HG03575 (cell line): ENCODE data around the gene RAB12.
"Not testable (repeated sequence)": the region's sequence is repeated elsewhere in the genome, so short reads cannot be mapped to it uniquely, and the experiment has no call there.

Experiments
- ATAC-seq: cut with Tn5 transposase; IDR thresholded peaks from one replicate; pipeline ENCODE4 v1.9.1; 2021; ENCODE audit not compliant: unreplicated experiment, insufficient number of reproducible peaks, low FRiP score; ENCODE audit errors: extremely low read depth

Gene RAB12

DNA sequence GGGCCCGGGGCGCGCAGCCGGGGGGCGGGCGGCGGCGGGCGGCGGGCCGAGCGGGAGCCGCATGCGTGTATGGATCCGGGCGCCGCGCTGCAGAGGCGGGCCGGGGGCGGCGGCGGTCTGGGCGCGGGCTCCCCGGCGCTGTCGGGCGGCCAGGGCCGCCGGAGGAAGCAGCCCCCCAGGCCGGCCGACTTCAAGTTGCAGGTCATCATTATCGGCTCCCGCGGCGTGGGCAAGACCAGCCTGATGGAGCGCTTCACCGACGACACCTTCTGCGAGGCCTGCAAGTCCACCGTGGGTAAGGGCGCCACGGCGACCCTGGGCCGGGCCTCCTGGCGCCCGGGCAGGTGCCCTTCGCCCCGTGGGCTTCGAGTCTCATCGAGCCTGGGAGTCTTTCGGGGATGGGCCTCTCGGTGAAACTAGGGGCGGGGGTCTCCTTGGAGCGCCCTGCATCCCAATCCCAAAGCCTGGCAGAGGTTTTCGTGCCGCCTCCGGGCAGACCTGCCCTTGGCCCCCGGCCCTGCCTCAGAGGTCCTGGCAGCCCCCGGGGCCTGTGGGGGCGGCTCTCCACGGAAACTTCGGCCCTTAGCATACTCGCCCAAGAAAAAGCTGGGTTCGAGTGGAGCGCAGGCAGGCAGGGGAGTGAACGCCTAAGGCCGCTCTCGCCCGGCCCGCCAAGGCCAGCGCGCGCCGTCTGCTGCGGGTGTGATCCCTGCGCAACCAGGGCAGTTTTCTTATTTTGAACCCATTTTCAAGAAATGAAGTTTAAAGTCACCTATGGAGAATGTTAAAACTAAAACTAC lies 622 bp downstream of the RAB12 start:
- ATAC-seq, result no peak

DNA sequence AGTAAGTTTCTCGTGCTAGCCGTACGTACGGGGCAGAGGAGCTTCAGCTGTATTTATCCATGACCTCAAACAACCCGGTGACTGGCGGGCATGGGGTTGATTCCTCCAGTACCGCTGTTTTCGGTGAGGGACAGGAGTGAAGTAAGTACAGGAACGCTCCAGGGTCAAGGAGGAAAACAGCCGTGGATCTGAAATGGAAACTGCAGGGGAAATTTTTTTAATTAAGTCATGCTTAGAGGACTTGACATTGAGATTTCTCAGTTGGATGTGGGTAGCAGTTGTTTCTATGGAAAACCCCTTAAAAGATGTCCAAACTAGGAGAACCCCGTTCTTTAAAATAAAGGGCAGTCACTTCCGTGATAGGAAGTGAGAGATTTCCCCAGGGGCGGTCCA lies 1.2 kb downstream of the RAB12 start:
- no peak for ATAC-seq

DNA sequence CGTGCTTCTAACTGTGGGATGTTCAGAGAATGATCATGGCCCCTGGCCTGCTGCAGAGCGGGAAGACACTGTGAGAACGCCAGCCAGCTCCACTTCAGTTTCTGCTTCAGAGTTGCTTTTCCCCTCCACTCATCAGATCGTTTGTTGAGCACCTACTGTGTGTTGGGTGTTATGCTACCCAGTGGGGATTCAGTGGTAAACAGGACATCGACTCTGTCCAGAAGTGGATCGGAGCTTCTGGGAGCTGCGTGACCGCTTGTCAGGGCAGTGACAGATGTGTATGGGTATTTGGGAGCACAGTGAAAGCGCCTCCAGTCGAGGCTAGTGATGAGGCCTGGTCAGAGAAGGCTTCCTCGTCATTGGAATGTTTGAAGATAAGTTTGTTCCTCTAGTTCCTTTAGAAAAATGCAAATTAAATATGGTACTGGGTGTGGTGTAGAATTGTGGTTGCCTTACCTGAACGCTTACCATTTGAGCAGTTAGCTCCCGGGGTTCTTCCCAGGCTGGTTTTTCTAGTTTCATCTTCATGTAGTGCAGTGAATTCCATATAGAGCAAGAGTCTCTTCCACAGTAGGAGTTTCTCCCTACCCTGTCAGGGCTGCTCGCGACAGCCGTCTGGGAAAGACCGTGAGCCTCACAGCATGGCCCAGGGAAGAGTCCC lies 2.8 kb downstream of the RAB12 start:
- ATAC-seq, result no peak

DNA sequence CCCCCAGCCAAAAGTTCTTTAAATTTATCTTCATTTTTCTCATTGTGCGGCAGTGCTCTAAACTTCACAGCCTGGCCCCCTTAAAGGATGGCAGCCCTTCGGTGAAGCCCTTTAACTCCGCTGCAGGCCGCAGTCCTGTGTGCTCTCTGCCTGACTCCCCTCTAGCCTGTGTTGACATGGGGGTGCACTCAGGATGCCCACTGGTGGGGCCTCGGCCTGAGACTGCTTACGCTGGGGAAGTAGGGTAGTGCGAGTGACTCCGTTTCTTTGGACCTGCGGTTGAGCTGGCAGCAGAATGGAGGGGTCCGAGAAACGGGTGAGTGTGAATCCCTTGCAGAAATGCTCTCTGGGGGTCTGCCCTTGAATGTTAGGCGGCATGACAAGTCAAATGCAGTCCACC lies 5.6 kb downstream of the RAB12 start:
- ATAC-seq, result no peak

DNA sequence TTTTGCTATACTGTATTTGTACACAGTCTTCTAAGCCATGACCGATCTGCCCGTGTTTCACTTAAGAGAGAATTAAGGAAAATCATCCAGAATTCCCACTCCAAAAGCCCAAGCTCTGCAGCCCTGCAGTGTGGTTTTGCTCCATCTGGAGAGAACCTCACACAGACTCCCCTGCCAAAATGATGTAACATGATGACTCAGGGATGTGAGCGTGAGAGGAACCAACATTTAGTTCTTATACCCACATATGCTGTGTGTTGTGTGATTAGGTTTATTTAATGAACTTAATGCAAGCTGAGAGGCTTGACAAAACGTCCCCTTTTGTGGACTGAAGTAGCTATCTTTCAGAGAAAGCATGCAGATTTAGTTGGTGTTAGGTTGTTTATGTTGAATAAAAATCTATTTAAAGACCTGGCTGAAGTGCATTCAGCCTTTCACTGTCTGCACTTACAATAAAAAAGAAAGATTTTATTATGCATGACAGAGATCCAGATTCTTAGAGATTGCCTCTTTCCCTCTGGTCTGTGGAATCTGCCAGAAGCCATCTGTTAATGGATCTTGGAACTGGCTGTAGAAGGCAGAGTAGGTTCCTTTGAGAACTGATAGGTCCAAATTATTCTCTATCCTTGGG lies 6.3 kb downstream of the RAB12 start:
- ATAC-seq, result no peak

DNA sequence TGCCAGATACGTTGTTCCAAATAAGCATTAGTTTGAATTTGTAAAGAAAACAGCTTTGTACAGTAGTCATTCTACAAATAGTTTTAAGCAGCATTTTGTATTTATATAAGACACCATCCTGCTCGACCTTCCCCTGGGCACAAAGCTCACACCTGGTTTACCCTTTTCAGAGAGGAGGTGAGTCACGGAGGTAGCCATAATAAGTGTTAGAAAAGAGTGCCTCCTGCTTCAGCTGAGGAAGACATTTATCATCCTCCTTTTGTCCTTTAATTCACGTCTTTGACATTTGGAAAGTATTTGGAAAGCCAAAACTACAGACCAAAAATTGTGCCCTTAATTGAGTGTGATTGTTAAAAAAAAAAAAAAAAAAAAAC lies 6.8 kb downstream of the RAB12 start:
- no peak for ATAC-seq

DNA sequence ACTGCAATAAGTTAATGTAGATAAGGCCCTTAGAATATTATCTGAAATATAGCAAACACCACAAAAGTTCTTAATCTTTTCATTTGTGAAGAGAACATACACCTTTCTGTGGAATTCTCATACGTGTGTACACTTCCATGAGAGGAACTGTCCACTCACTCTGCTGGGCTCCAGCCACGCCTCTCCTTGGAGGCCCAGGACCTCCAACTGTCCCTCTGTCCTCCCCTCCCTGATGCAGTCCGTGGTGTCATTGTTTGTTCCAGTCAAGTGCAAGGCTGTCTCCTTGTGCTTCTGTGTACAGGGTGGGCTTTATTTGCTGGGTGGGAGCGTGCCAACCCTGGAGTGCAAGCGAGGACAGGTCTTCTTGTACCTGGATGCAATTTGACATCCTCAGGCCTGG lies 8.7 kb downstream of the RAB12 start:
- ATAC-seq, result no peak

DNA sequence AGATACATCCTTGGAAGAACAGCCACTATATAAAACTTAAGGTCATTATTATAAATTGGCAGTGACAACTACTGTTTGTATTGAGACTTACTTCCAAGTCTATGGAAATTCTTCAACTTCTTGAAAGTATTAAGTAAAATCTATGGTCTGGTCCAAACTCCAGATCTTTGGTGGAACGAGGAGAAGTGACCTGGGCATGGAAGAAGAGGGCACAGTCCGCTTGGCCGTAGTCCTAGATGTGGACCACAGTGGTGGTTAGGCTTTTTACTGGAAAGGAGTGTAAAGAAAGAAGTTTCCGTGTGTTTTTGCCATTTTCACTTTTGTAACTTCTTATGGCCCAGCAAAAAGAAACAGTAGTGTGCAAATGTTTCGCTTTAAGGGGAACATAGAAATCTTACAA lies 9.8 kb downstream of the RAB12 start:
- ATAC-seq, result no peak

DNA sequence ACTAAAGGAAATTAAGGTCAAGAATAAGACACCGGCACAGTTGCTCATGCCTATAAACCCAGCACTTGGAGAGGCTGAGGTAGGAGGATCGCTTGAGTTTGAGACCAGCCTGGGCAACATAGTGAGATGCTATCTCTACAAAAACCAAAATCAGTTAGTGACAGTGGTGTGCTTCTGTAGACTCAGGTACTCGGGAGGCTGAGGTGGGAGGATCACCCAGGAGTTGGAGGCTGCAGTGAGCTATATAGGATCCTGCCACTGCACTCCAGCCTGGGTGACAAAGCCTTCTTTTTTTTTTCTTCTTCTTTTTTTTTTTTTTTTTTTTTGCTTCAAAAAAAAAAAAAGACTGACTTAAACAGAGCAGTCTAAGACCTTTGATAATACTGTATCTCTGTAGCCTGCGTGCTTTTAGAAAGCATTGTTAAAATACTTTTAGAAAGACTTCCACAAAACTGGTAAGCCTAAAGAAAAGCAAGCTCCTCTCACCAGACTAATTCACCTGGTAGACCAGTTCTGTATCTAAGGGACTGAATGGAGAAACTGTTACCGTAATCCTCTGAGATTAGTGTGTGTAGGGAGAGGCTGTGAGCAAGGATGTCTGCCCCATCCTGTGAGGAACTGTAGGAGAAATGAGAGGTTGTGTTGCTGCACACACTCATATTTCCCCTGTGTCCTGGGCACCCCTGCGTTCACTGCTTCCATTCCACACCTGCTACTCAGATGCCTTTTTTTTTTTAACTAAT lies 10.8 kb downstream of the RAB12 start:
- no peak for ATAC-seq

DNA sequence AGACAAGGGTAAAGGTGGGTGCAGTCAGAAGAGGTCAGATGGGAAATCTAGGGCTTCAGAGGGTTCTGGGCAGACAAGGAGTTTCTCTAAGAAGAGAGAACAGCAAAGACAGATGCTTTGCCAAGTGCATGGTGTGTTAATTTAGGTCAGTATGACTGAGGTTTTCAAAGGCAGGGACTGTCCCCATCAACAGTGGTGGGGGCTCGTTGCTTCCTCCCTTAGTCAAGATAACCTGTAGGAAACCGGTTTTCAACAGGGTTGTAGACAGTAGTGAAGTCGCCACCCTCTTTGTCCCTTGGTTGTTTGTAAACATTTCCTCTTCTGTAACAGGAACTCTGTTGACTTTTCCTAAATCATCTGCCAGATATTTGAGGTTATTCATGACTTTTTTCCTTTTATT lies 11.6 kb downstream of the RAB12 start:
- no peak for ATAC-seq

DNA sequence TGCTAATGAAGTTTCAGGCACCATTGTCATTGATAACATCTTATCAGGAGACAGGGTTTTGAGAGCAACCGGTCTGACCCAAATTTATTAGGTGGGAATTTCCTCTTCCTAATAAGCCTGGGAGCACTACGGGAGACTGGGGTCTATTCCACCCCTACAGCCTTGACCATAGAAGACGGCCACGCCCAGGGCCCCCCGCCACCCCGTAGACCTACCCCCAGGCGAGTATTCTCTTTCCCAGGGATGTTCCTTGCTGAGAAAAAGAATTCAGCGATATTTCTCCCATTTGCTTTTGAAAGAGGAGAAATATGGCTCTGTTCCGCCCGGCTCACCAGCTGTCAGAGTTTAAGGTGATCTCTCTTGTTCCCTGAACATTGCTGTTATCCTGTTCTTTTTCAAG lies 13.4 kb downstream of the RAB12 start:
- ATAC-seq, result not testable (repeated sequence)

DNA sequence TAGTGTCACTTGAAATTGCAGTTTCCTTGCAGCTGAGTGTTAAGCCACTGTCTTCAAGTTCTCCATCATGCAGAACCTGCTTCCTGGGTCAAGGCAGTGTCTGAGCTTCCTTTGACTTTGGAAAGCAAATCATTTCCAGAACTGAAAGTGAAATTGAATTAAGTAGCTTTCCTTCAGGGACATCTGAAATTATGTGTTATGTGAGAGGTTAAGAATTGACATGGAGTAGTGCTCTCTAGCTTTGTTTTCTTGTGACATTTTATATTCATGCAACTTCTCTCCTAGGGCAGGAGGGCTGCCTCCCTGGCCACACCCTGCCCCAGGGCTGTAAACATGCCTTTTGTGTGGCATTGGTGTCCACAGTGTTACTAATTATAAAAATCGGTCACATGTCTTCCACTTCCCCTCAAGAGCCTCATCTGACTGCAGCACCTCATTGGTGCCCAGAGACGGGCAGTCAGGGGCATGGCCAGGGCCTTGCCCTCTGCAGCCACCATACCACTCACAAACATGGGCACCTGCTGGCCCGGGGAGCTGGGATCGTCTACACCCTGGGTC lies 14.4 kb downstream of the RAB12 start:
- peak; percentile 42 for ATAC-seq

DNA sequence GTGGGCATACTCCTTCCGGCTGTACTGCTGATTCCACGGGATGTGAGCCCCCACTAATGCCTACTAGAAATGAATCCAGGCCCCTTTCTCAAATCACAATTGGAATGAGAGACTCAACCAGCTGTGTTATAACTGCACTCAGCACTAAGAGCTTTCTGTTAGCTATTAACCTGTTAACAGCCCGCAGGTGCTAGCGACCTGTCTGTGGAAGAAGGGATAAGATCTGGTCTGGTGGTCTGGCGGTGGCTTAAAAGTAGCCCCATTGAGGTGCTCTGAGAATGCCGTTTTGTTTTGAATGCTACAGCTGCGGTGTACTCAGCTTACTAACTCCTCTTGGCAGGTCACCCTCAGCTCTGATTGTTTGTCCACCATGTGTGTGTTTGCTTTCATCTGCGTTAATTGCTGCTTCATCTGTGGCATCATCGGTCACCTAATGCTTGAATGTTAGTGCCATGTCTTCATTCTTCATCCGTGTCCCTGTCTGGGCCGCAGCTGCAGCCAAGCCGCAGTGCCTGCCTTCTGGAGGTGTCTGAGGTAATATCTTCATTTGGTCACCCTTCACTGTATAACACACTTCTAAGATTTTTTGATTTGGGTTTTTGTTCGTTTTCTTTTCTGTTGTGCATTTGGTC lies 16.3 kb downstream of the RAB12 start:
- ATAC-seq, result no peak

DNA sequence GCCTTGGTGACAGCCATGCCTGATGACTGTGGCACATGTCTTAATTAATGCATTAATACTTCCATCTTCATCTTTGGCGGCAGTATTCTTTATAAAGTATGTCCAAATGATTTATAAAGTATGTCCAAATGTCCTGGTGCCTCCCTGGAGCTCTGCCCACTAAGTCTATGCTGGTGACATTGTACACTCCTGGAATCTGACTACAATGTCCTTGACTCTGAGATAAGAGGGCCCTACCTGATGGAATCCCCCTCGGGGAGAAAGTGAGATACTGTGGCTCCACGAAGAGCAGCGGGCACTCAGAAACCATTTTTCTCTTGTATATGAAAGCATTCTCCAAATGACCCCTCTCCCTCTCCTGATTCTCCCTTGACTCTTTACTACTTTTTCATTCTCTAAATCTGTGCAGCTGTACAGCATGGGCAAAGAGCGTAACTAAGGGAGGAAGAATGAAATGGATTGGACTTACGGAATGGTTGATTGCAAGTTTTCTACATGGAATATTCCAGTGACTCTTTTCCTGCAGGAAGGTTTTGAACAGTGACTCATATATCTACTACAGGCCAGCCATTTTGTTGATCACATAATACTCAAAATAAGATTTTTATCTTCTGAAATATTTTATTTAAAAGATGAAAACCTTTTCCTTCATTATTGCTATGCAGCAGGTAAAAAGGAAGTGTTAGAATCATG lies 17.3 kb downstream of the RAB12 start:
- no peak for ATAC-seq

DNA sequence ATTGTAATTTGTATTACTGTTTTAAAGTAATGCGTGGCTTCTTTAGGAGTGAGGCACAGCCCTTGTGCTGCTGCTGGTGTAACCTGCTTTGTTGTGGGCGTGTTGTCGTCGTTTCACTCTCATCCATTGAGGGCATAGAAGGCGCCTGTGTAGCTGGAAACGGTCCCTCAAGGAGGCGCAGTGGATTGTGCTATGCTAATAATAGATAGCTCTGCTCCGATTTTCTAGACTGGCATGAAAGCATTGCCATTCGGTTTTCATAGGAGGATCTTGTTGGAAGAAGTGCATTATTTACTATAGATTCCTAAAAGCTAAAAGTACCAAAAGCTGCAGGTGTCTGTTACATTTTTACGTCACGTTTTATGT lies 17.9 kb downstream of the RAB12 start:
- ATAC-seq, result no peak

DNA sequence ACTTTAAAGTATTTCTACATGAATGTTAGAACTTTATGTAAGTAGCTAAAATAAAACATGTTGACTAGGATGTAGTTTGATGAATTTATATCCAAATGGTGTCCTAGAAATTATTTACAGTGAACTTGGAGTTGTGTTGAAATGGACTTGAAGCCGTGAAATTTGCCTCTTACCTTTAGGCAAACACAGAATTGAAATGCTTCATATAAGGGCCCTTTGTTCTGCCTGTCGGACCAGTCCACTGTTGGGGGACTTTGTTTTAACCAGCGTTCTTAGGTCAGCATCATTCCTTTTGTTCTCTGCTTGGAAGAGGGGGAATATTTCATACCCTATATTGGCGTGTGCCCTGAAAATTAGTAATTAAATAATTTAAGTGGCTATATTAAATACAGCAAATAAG lies 18.3 kb downstream of the RAB12 start:
- no peak for ATAC-seq

DNA sequence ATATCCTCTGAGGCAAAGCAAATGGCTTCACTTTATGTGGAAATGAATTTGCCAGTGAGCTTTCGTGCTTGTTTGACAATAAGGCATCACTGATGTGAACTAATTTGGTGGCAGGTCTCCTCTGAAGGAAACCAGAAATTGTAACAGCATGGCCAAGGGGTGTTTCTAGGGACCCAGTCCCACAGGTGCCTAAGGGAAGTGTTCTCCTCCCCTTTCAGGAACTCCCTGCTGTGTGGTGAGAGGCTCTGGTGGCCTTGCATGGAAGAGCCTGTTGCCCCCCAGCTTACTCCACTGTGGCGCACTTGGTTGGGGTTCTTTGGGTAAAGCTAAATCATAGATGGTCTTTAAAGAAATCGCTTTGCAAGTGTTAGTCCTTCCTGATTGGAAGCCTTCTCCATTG lies 20.4 kb downstream of the RAB12 start:
- no peak for ATAC-seq

DNA sequence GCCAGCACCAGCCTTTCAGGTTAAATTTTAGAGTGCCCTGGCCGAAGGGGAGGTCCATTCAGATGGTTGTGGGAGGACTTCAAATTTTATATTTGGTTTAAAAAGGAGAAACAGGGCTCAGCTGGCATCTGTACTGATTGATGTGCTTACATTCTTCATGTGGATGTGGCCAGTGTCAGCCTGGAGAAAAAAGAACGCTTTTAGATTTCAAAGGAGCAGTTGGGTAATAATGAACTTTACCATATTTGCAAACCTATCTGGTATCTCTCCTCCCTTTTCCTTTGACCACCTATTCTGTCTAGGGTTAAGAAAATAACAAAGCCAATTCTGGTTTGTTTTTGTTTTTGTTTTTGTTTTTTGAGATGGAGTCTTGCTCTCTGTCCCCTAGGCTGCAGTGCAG lies 21.3 kb downstream of the RAB12 start:
- ATAC-seq, result no peak

DNA sequence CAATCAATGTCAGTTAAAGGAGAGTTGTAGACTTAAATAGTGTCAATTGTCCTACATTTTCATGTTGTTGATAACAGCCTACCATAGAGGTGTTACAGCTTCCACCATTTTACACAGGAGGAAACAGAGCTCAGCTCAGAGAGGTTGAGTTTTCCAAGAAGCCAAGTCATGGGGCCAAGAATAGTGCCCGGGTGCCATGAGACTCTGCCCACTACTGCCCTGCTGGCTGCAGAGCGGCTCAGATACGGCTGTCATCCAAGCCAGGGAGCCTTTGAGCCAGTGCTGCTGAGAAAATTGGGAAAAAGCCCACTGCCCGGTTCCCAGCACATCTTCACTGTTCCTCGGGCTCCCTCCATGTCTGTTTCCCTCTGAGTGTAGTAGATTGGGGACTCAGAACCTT lies 22.0 kb downstream of the RAB12 start:
- ATAC-seq, result no peak
